ENCODE measurements around the gene XKR7. TPM values are rescaled to one million over a fixed set of nuclear protein-coding genes. Genes with fewer than 3 reads are reported as not detected.

Gene XKR7
- total RNA-seq, 4 donors from 2014 or later, result 0.10 TPM; not detected in 3

GRCh38 chr20:32050851-32051556, 83.1 kb downstream of the XKR7 start:
- TF ChIP-seq CTCF (IDR thresholded peaks at IDR 0.05), result no peak
- no peak for TF ChIP-seq POLR2A (IDR thresholded peaks at IDR 0.05)
- DNase-seq, result peak in 1 of 2 donors; percentile 8
- intact Hi-C loops (cut with DNase I), result no loop called here
- H3K27me3 ChIP-seq, result peaks cover 17% of the 10 kb centered on the region
- H3K9me3 ChIP-seq, result no peaks in the 10 kb centered on the region
- no peak overlapping the region for H3K27ac ChIP-seq
- H3K36me3 ChIP-seq, result no peaks in the 10 kb centered on the region
- WGBS, 2 donors, result 21 to 22% methylated on average over 16 to 17 of the region's 17 CpGs
- H3K4me1 ChIP-seq, result peaks cover 6 to 13% of the 10 kb centered on the region in 2 donors
- H3K4me3 ChIP-seq (replicated peaks in 1 of 3), result no peak overlapping the region

GRCh38 chr20:32051720-32052089, 83.8 kb downstream of the XKR7 start:
- no peak for TF ChIP-seq POLR2A (IDR thresholded peaks at IDR 0.05)
- TF ChIP-seq CTCF (IDR thresholded peaks at IDR 0.05), result no peak
- intact Hi-C loops (cut with DNase I), result no loop called here
- Histone ChIP-seq H3K4me1 (peaks cover 6 to 13% of the 10 kb centered on the region in 2 donors), H3K4me3 (replicated peaks in 1 of 3) (no peak overlapping the region), H3K36me3 (no peaks in the 10 kb centered on the region), H3K27ac (no peak overlapping the region), H3K27me3 (peaks cover 17% of the 10 kb centered on the region), H3K9me3 (no peaks in the 10 kb centered on the region)
- 12 to 14% methylated on average over 14 of the region's 14 CpGs for WGBS, 2 donors
- DNase-seq, result no peak

GRCh38 chr20:32052090-32052777, 84.3 kb downstream of the XKR7 start, which contains the start of gene HCK:
Gene HCK, plus strand, starts transcription at chr20:32052242.
- H3K27me3 ChIP-seq, result peaks cover 17% of the 10 kb centered on the region
- peak within 1 kb of the TSS in 1 of 3 donors; percentile 6 for H3K4me3 ChIP-seq (replicated peaks in 1 of 3)

GRCh38 chr20:32052778-32053362, 84.9 kb downstream of the XKR7 start:
- peak in 1 of 2 donors; percentile 30 for DNase-seq
- no peaks in the 10 kb centered on the region for H3K9me3 ChIP-seq
- no peak overlapping the region for H3K27ac ChIP-seq
- peaks cover 17% of the 10 kb centered on the region for H3K27me3 ChIP-seq
- peaks cover 6 to 13% of the 10 kb centered on the region in 2 donors for H3K4me1 ChIP-seq
- H3K4me3 ChIP-seq (replicated peaks in 1 of 3), result peak overlapping the region in 1 of 3 donors; percentile 6
- 18 to 19% methylated on average over 22 of the region's 22 CpGs for WGBS, 2 donors
- TF ChIP-seq POLR2A (IDR thresholded peaks at IDR 0.05) (no peak), CTCF (IDR thresholded peaks at IDR 0.05) (no peak)
- intact Hi-C loops (cut with DNase I), result no loop called here
- H3K36me3 ChIP-seq, result no peaks in the 10 kb centered on the region

More at GRCh38 chr20:32052090-32052777, 84.3 kb downstream of the XKR7 start, which contains the start of gene HCK:
- no peak for DNase-seq
- WGBS, 2 donors, result 2 to 3% methylated on average over 22 to 38 of the region's 58 CpGs
- peaks cover 6 to 13% of the 10 kb centered on the region in 2 donors for H3K4me1 ChIP-seq
- intact Hi-C loops (cut with DNase I), result no loop called here
- no peak within 1 kb of the TSS for H3K27ac ChIP-seq
- H3K9me3 ChIP-seq, result no peaks in the 10 kb centered on the region
- TF ChIP-seq POLR2A (IDR thresholded peaks at IDR 0.05) (no peak), CTCF (IDR thresholded peaks at IDR 0.05) (no peak)
- no peaks in the 10 kb centered on the region for H3K36me3 ChIP-seq

Small RNAs within 50 kb of the gene (small RNA-seq; reads per million reads assigned to genes)
- 3.3 reads per million, percentile 76 among the genes with 10 or more reads in this experiment for gene RNA5SP481
- gene RNA5SP482, result 0.47 reads per million

Other genes with a start within 250 kb of the XKR7 start
- 100 to 1,000 TPM; 110 to 154 (median 125) TPM for gene BCL2L1, start 245.3 kb upstream of the XKR7 start, total RNA-seq
- gene TPX2, start 228.9 kb upstream of the XKR7 start, total RNA-seq, result 1 to 10 TPM in 2 of 4 donors, under 1 TPM in 2; 0.39 to 2.0 (median 0.82) TPM
- under 1 TPM in 2 of 4 donors, not detected in 2; 0.22 to 0.83 TPM for gene MYLK2, start 148.8 kb upstream of the XKR7 start, total RNA-seq
- gene FOXS1, start 122.5 kb upstream of the XKR7 start, total RNA-seq, result 1 to 10 TPM in 1 of 4 donors, under 1 TPM in 1, not detected in 2; 0.44 to 1.0 TPM
- gene DUSP15, start 97.6 kb upstream of the XKR7 start, total RNA-seq, result 1 to 10 TPM; 5.4 to 9.1 (median 7.0) TPM
- 1 to 10 TPM in 3 of 4 donors, under 1 TPM in 1; 0.40 to 1.5 (median 1.2) TPM for gene TTLL9, start 97.5 kb upstream of the XKR7 start, total RNA-seq
- gene PDRG1, start 16.1 kb upstream of the XKR7 start, total RNA-seq, result 10 to 100 TPM in 2 of 4 donors, 1 to 10 TPM in 2; 7.3 to 14.9 (median 9.2) TPM
- 10 to 100 TPM in 1 of 4 donors, 1 to 10 TPM in 3; 7.4 to 16.0 (median 9.7) TPM for gene CCM2L, start 42.3 kb downstream of the XKR7 start, total RNA-seq
- gene HCK, start 84.1 kb downstream of the XKR7 start, total RNA-seq, result 1 to 10 TPM; 3.1 to 5.9 (median 4.8) TPM
- gene TM9SF4, start 141.6 kb downstream of the XKR7 start, total RNA-seq, result 10 to 100 TPM; 28.8 to 46.0 (median 38.0) TPM
- gene PLAGL2, start 239.6 kb downstream of the XKR7 start, total RNA-seq, result 10 to 100 TPM in 1 of 4 donors, 1 to 10 TPM in 3; 6.5 to 11.7 (median 7.3) TPM
- gene POFUT1, start 239.7 kb downstream of the XKR7 start, total RNA-seq, result 10 to 100 TPM; 35.1 to 40.5 (median 38.5) TPM